Esophagus muscularis mucosa (tissue), 4 donors: ENCODE data around the gene MYO1C. TPM values are rescaled to one million over a fixed set of nuclear protein-coding genes. Genes with fewer than 3 reads are reported as not detected.
A peak's percentile ranks its signal among the peaks of the same experiment; 100 is the strongest.
"Not testable (repeated sequence)": the region's sequence is repeated elsewhere in the genome, so short reads cannot be mapped to it uniquely, and the experiment has no call there.

Source experiments
- DNase-seq: peaks from one replicate; pipeline ENCODE4 v3.0.0-alpha.2; 2017; ENCODE audit errors: extremely low spot score
- H3K27ac ChIP-seq, 4 donors: fragments of 200-600 bp; sonication (generic); replicated peaks in 1 of 4; 1 replicate in 3 of 4; 2 replicates in 1 of 4; pipeline ENCODE4 v1.5.1; 2016 to 2019; ENCODE audit warnings: mild to moderate bottlenecking in 1 of 4
- H3K27me3 ChIP-seq, 4 donors: fragments of 200-600 bp; sonication (generic); one replicate each; pipeline versions ENCODE4 v1.5.1 to v1.6.0; 2016 to 2019
- H3K36me3 ChIP-seq, 4 donors: fragments of 200-600 bp; sonication (generic); one replicate each; pipeline ENCODE4 v1.5.1; 2016 to 2019
- H3K4me1 ChIP-seq, 4 donors: fragments of 200-600 bp; sonication (generic); one replicate each; pipeline ENCODE4 v1.5.1; 2016 to 2019
- H3K4me3 ChIP-seq, 4 donors: fragments of 200-600 bp; sonication (generic); 1 replicate in 2 of 4; 2 replicates in 2 of 4; pipeline ENCODE4 v1.5.1; 2016 to 2019; ENCODE audit warnings: mild to moderate bottlenecking in 4 of 4, moderate library complexity in 1 of 4
- H3K9me3 ChIP-seq, 4 donors: fragments of 200-600 bp; sonication (generic); 1 replicate in 3 of 4; 2 replicates in 1 of 4; pipeline ENCODE4 v1.5.1; 2016 to 2019
- EP300 ChIP-seq: sonication (generic); formaldehyde crosslinking; IDR thresholded peaks from one replicate; pipeline ENCODE4 v1.6.1; 2017; ENCODE audit warnings: antibody characterized with exemption
- POLR2A ChIP-seq: fragments of 450-650 bp; IDR thresholded peaks from one replicate; pipeline ENCODE4 v1.6.1; 2017; ENCODE audit warnings: antibody characterized with exemption, moderate library complexity, mild to moderate bottlenecking, low read depth
- POLR2AphosphoS5 ChIP-seq, 2 donors: sonication (generic); formaldehyde crosslinking; IDR thresholded peaks; one replicate each; pipeline ENCODE4 v1.6.1; 2017; ENCODE audit warnings: antibody characterized with exemption in 2 of 2
- WGBS: methylation state at CpG from one replicate; pipeline ENCODE4 v1.1.5; 2018; 5-methylcytosine and 5-hydroxymethylcytosine counted together
- intact Hi-C: fragments of 100-400 bp; cut with DNase I; formaldehyde crosslinking; loops from one replicate; pipeline ENCODE4 v1.15.1; 2023
- total RNA-seq, 4 donors: library from RNA; depleted of rRNA; stranded (reverse); fragments of >200 nt; gene quantifications; one replicate each; pipeline versions ENCODE4 v1.1.0 to v1.2.1, GENCODE V29; 2016
- TF ChIP-seq, protein P1 (sequence below), 3 experiments: fragments of 200-600 bp in 2 of 3; fragments of 450-650 bp in 1 of 3; sonication (generic) in 2 of 3; IDR thresholded peaks; one replicate each; pipeline ENCODE4 v1.5.1; 2017 to 2019; ENCODE audit warnings: antibody characterized with exemption in 3 of 3, mild to moderate bottlenecking in 2 of 3, moderate library complexity in 1 of 3

The MYO1C gene
- total RNA-seq, 4 donors from 2014 or later, result 248 to 444 (median 347) TPM

GRCh38 chr17:1533661-1534325, 41.3 kb upstream of the MYO1C start:
- DNase-seq, result no peak
- H3K4me3 ChIP-seq, result no peak overlapping the region
- no peaks in the 10 kb centered on the region for H3K27me3 ChIP-seq
- peaks cover 36 to 99% (median 93%) of the 10 kb centered on the region in 4 donors for H3K36me3 ChIP-seq
- H3K4me1 ChIP-seq, result peaks cover 0 to 3% (median 0%) of the 10 kb centered on the region in 4 donors
- H3K27ac ChIP-seq, result no peak overlapping the region
- intact Hi-C loops, result no loop called here
- TF ChIP-seq EP300, result no peak
- TF ChIP-seq POLR2AphosphoS5 (IDR thresholded peaks at IDR 0.05), result no peak
- TF ChIP-seq POLR2A, result no peak
- TF ChIP-seq, protein P1, sequence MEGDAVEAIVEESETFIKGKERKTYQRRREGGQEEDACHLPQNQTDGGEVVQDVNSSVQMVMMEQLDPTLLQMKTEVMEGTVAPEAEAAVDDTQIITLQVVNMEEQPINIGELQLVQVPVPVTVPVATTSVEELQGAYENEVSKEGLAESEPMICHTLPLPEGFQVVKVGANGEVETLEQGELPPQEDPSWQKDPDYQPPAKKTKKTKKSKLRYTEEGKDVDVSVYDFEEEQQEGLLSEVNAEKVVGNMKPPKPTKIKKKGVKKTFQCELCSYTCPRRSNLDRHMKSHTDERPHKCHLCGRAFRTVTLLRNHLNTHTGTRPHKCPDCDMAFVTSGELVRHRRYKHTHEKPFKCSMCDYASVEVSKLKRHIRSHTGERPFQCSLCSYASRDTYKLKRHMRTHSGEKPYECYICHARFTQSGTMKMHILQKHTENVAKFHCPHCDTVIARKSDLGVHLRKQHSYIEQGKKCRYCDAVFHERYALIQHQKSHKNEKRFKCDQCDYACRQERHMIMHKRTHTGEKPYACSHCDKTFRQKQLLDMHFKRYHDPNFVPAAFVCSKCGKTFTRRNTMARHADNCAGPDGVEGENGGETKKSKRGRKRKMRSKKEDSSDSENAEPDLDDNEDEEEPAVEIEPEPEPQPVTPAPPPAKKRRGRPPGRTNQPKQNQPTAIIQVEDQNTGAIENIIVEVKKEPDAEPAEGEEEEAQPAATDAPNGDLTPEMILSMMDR (IDR thresholded peaks at IDR 0.05), result no peak
- WGBS, result 88% methylated on average over 24 of the region's 24 CpGs
- no peaks in the 10 kb centered on the region for H3K9me3 ChIP-seq

DNA sequence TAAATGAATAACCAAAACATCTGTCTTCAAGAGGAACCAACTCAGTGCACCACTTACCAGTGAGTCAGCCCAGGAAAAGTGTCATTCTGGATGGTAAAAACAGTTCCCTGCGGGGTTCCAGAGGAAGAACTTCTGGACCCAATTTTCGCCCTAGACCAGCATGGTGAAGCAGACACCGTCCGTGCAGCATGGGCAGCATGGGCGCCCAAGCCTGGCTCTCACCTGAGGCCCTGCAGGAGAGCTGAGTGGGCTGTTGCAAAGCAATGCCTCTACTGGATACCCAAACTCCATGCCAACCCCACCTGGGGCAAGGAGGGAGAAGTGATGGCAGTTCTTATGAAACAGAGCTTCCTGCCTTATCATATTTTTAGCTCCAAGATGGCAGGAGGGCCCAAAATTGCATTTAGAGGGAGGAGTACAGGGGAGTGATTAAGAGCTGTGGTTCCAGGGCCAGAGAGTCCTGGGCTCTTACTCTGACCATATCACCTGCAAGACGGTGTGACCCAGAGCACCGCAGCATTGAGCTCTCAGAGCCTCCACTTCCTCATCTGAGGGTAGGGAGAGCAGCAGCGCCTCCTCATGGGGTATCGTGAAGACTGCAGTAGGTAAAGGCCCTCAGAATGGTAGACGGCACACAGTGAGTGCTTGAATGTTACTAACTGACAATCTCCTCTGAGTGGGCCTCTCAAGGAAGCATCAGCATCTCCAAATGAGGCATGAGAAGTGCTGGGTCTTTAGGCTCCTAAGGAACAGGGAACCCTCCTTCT, 40.5 kb upstream of the MYO1C start:
- intact Hi-C loops, result no loop called here
- H3K4me3 ChIP-seq, result no peak overlapping the region
- DNase-seq, result no peak
- H3K36me3 ChIP-seq, result peaks cover 31 to 99% (median 89%) of the 10 kb centered on the region in 4 donors
- TF ChIP-seq POLR2A, result no peak
- TF ChIP-seq, protein P1 (IDR thresholded peaks at IDR 0.05), result peak in 1 of 3 experiments; percentile 17
- H3K9me3 ChIP-seq, result no peaks in the 10 kb centered on the region
- WGBS, result 78% methylated on average over 10 of the region's 10 CpGs
- peaks cover 0 to 3% (median 2%) of the 10 kb centered on the region in 4 donors for H3K4me1 ChIP-seq
- no peak overlapping the region for H3K27ac ChIP-seq
- H3K27me3 ChIP-seq, result no peaks in the 10 kb centered on the region

- Histone ChIP-seq H3K4me3 (no peak overlapping the region), H3K36me3 (peaks cover 24 to 96% (median 83%) of the 10 kb centered on the region in 4 donors), H3K9me3 (no peaks in the 10 kb centered on the region), H3K27me3 (no peaks in the 10 kb centered on the region), H3K27ac (no peak overlapping the region), H3K4me1 (peaks cover 0 to 3% (median 2%) of the 10 kb centered on the region in 4 donors)
- 40% methylated on average over 2 of the region's 2 CpGs for WGBS
- intact Hi-C loops, result no loop called here
- TF ChIP-seq, protein P1 (IDR thresholded peaks at IDR 0.05), result no peak
- TF ChIP-seq POLR2A (no peak), POLR2AphosphoS5 (IDR thresholded peaks at IDR 0.05) (no peak), EP300 (no peak)
- DNase-seq, result no peak
Measured at GRCh38 chr17:1529863-1530262, 37.4 kb upstream of the MYO1C start.

- H3K4me1 ChIP-seq, H3K4me3 ChIP-seq, H3K27ac ChIP-seq, H3K9me3 ChIP-seq, DNase-seq, H3K27me3 ChIP-seq, intact Hi-C loops: not testable (repeated sequence)
- 87% methylated on average over 4 of the region's 4 CpGs for WGBS
- peaks cover 0 to 92% (median 72%) of the 10 kb centered on the region in 4 donors for H3K36me3 ChIP-seq
Measured at GRCh38 chr17:1526876-1527275, 34.4 kb upstream of the MYO1C start.

- no peaks in the 10 kb centered on the region for H3K9me3 ChIP-seq
- 94% methylated on average over 5 of the region's 5 CpGs for WGBS
- no peak overlapping the region for H3K4me3 ChIP-seq
- no peak overlapping the region for H3K27ac ChIP-seq
- peaks cover 0 to 87% (median 56%) of the 10 kb centered on the region in 4 donors for H3K36me3 ChIP-seq
- H3K27me3 ChIP-seq, result no peaks in the 10 kb centered on the region
- no peak for DNase-seq
- H3K4me1 ChIP-seq, result peaks cover 1 to 5% (median 2%) of the 10 kb centered on the region in 4 donors
- TF ChIP-seq POLR2A (no peak), POLR2AphosphoS5 (IDR thresholded peaks at IDR 0.05) (no peak), EP300 (no peak)
- TF ChIP-seq, protein P1 (IDR thresholded peaks at IDR 0.05), result no peak
- intact Hi-C loops, result no loop called here
Measured at GRCh38 chr17:1522626-1523025, 30.1 kb upstream of the MYO1C start.
